GM19099 (cell line): ENCODE measurements around the gene RIPOR3.

Source experiments
- POLR2A ChIP-seq: IDR thresholded peaks from 3 replicates; pipeline ENCODE4 v1.6.1; 2011; ENCODE audit warnings: low read depth; ENCODE audit not compliant: insufficient read length; ENCODE audit errors: extremely low read depth

Gene RIPOR3

DNA sequence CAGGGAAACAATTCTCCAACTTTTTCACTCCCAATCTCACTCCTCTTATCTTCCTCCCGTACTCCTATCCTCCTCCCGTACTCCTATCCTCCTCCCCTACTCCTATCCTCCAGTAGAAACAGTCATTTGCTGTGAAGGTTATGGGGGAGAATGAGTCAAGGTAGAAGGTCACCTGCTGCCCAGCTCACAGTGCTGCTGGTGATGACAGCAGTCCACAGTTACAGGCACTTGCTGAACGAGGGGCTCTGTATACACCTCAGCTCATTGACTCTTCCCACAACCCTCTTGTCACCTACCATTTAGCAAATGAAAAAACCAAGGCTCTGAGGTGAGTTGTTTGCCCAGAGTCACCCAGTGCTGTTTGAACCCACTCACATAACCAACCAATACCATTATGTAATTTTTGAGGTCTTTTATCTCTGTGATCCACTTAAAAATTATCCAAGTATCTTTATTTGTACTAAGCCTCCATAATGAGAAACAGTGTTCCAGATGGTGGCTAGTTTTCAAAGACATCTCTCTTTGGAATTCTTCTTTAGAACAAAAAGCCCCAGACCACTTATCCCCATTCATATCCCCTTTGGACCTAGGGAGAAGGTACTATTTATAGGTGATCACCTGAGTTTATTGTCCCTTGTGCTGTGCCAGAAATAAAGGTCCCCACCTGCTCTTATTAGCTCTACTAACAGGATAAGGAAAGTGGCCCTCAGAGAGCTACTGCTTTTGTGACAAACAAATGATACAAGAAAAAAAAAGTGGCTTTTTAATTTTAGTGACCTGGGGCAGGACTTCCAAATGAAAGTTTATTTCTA, 128.0 kb downstream of the RIPOR3 start:
- TF ChIP-seq POLR2A: no peak

DNA sequence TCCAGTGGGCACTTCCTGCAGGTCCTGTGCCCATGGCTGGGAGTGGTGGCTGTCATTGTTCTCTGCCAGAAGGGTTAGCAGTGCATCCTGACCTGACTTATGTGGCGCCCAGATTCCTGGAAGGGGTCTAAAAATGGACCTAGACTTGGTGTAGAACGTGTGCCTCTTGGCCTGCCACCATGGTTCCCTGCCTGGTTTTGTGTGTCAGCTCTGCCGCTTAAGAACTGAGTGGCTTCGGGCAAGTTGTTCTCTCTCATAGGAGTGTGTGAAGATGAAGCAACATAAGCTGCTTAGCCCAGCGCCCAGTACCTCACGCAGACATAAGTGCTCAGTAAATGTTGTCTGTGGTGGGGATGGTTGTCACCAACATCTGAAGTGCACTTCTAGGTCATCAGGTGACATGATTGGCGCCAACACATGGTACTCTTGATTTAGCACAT, 129.1 kb downstream of the RIPOR3 start:
- TF ChIP-seq POLR2A: no peak

DNA sequence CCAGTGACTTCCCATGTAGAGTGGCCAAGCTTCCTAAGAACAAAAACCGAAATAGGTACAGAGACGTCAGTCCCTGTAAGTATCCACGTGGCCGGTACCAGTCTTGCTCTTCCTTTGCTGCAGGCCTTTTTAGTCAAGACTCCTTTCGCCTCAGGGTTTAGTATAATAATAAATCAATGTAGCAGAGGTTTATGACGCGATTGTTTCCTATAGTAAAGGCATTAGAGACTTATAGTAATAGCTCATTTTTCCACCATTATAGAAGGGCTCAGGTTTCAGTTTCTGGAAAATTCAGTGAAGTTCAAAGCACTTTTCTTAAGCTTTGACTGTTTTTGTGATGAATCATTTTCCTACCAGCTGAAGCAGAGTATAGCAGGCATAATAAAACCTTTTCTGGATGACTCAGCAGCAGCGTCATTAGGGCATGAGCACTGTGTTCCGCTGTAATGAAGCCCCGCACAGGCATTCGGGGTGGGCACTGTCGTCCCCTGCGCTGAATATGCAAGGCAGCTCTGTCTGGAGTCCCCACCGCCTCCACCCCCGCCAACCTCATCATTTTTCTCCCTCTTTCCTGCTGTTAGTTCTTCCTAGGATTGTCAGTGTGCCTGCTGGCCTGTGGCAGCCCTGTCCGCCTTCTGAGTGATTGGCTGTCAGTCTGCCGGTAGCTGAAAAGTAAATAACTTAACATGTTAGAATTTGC, 129.8 kb downstream of the RIPOR3 start:
- TF ChIP-seq POLR2A: no peak

GRCh38 chr20:50560867-50561266, 130.5 kb downstream of the RIPOR3 start:
- TF ChIP-seq POLR2A: no peak

DNA sequence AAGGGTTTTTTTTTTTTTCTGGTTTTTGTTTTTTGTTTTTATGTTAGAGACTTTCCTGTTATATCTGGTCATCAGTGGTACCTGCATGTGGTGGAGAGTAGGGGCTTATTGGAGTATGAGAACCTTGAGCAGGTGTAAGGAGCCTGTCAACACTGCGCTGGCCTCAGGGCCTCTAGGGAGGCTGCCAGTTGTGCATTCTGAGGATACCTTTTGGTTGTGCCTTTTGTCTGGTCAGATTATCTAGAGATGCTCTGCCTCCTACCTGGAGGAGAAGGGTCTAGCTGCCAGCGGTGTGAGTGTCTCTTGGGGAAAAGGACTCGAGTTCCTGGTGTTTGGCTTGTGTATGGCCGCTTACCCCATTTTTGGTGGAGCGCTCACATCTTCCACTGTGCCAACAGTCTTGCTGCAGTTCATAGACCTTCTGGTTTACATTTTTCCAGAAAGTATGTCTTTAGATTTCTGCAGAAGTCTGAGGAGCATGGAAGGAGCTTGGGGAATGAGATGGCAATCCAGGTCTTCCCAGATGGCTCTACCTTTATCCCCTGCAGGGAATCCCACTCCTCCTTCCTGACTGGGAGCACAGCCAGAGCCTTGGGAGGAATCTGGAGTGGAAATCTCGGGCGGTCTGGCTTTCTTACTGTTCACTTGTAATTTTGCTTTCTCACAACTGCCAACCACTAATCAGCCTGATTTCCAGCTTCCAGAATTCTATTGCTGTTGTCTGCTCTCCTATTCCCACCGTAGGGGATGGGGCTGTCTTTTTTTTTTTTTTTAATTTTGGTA, 131.3 kb downstream of the RIPOR3 start:
- no peak for TF ChIP-seq POLR2A

- no peak for TF ChIP-seq POLR2A
These were observed 132.2 kb downstream of the RIPOR3 start for GRCh38 chr20:50559149-50559548.

DNA sequence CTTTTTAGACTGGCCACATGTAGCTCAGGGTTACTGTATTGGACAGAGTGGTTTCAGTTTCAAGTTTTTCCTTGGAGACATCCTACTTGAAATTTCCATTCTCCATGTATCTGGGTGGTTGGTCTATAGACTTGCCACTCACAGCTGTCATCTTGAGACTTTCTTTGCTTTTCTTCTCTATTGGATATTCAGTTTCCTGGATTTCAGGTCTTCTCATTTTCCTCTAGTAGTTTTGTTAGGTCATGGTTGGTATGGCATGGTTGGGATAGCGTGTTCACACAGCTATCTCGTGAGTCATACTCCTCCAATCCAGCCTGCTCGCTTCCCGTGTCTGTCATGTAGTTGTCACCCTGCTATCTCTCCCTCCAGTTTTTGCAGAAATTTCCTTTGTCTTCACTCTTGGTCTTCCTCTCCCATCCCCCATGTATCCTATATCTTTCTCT, 132.8 kb downstream of the RIPOR3 start:
- TF ChIP-seq POLR2A: no peak

DNA sequence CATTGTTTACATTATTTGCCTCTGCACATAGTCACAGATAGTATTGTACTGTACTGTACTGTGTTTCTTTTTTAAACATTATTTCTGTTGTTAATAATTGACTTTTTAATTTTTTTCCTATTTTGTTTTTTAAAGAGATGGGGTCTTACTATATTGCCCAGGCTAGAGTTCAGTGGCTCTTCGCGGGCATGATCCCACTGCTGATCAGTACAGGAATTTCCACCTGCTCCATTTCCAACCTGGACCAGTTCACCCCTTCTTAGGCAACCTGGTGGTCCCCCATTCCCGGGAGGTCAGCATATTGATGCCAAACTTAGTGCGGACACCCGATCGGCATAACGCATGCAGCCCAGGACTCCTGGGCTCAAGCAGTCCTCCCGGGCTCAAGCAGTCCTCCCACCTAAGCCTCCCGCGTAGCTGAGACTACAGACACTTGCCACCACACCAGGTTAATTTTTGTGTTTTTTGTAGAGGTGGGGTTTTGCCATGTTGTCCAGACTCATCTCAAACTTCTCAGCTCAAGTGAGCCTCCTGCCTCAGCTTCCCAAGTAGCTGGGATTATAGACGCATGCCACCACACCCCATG, 133.7 kb downstream of the RIPOR3 start:
- no peak for TF ChIP-seq POLR2A

DNA sequence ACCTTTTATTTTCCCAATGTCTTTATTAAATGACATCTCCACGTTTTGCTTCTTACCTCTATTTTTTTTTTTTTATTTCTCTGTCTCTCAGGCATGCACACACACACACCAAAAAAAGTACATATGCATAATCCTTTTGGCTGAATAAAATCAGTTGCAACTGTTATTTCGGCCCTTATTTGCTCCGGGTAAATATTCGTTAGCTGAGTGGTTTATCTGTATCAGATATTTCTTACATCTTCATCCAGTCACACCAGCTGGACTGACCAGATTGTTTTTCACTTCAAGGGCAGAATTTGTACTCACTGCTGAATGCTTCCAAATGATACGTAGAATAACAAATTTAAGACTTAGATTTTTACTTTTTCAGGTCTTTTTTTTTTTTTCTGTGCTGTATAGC, 135.7 kb downstream of the RIPOR3 start:
- no peak for TF ChIP-seq POLR2A

GRCh38 chr20:50554694-50555579, 136.4 kb downstream of the RIPOR3 start:
- TF ChIP-seq POLR2A: no peak

DNA sequence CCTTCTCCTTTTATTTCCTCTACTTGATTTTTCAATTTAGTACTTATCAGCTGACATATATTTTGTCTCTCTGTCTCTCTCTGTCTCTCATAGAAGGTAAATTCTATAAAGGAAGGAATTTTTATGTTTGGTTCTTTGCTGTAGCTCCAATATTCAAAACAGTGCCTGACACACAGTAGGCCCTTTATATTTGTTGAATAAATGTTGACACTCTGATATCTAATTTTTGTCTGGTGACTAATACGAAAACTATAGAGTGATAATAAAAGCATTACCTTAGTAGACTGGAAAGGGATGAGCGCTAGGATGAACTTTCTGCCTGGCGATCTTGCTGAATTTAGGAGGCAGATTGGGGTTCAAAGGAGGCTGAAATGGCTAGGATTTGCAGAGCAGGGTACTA, 138.4 kb downstream of the RIPOR3 start:
- no peak for TF ChIP-seq POLR2A

DNA sequence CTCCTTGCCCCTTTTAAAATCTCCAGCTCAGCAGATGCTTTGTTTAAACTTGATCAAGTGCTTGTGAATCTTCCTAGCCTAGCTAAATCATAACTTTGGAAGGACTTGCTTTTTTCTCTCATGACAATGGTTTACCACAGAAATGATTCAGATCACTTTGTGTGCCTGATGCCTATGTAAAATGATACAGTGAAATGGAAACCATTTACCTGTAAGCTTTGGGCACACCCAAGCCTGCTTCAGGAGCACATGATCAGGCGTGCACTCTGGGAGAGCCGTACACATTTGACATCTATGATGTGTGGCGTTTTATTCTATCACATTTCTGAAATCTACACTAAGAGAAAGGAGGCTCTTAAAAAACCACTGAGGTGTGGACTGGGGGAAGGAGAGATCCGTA, 140.1 kb downstream of the RIPOR3 start:
- no peak for TF ChIP-seq POLR2A

DNA sequence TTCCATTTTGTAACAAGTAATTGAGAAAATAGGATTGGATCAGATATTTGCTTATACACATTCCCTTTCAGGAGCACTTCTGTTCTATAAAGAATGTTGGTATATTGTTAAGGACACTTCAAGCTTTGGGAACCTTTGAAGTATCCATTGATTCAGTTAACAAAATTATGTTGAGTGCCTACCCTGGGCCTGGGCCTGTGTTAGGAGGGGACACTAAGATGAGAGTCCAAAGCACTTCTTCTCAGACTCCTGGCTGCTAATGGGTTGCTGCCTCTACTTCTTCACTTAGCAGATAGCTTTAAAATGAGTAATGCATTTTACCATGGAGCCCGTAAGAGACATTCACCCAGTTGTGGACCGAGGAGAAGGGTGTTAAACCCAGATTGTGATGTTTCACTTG, 140.8 kb downstream of the RIPOR3 start:
- no peak for TF ChIP-seq POLR2A

DNA sequence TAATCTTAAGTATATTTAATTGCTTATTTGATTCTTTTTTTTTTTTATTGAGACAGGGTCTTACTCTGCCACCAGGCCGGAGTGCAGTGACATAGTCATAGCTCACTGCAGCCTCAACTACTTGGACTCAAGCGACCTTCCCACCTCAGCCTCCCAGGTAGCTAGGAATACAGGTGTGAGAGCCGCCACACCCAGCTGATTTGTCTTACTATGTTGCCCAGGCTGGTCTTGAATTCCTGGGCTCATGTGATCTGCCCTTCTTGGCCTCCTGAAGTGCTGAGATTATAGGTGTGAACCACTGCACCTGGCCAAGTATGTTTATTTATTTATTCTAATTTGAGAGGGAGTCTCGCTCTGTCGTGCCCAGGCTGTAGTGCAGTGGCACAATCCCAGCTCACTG, 142.9 kb downstream of the RIPOR3 start:
- TF ChIP-seq POLR2A: no peak
